Mammary epithelial cell (primary cell): ENCODE results near the gene RORB.

Experiments
- CTCF ChIP-seq, 2 donors: IDR thresholded peaks in 1 of 2; conservative IDR thresholded peaks in 1 of 2; 2 replicates each; pipeline ENCODE4 v1.5.1; 2011 to 2012; ENCODE audit warnings: inconsistent platforms in 2 of 2, low read length in 2 of 2, mild to moderate bottlenecking in 2 of 2, control low read depth in 1 of 2, low read depth in 1 of 2; ENCODE audit not compliant: insufficient read depth in 1 of 2; ENCODE audit errors: extremely low read depth in 1 of 2
- EZH2 ChIP-seq: IDR thresholded peaks from 2 replicates; pipeline ENCODE4 v1.6.1; 2012; ENCODE audit warnings: low read length, inconsistent platforms, borderline replicate concordance

DNA sequence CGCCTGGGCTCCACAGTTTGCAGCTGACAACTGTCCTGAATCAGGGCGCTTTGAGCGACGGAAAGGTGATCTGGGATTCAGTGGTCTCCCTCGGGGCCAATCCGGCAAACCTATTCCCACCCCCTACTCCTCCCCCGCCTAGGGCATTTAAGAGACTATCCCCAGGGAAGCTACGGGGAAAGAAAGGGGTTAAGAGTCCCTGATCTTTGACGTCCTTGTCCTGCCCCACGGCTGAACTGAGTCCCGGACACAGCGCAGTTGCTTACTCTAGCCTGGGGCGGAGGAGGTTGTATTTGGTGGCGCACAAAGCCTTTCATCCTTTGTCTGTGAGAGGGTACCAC, 3.4 kb downstream of the RORB start:
- TF ChIP-seq CTCF (conservative IDR thresholded peaks at IDR 0.05 in 1 of 2, IDR thresholded peaks at IDR 0.05 in 1 of 2; ENCODE audit: extremely low read depth in 1 of 2, insufficient read depth in 1 of 2, low read depth in 1 of 2, low read length in 2 of 2) (no peak), EZH2 (no peak)
